WTC11 (cell line): ENCODE measurements around the gene KRT8. TPM values are rescaled to one million over a fixed set of nuclear protein-coding genes. Genes with fewer than 3 reads are reported as not detected.

Experiments used
- ATAC-seq: fragments of 200-7000 bp; cut with Tn5 transposase; 2 replicates; pipeline ENCODE4 v1.10.0; 2021; ENCODE audit warnings: mild to moderate bottlenecking, moderate library complexity
- CTCF ChIA-PET: fragments of 300-600 bp; sonication (Branson Sonifier 250); formaldehyde crosslinking; loops from one replicate; lab custom pipeline; 2021; ENCODE audit warnings: antibody characterized with exemption; lab: Charles Lee
- POLR2A ChIA-PET: fragments of 350-600 bp; sonication (Branson Sonifier 250); formaldehyde crosslinking; loops from one replicate; lab custom pipeline; 2021; ENCODE audit warnings: antibody characterized with exemption; lab: Charles Lee
- DNase-seq: peaks from one replicate; pipeline ENCODE4 v3.0.0; 2021; ENCODE audit warnings: low spot score
- H3K27ac Mint-ChIP-seq: 2 replicates; pipeline ENCODE4 v1.8.0; 2021; ENCODE audit warnings: mixed read lengths
- H3K27me3 Mint-ChIP-seq: 2 replicates; pipeline ENCODE4 v1.8.0; 2021; ENCODE audit warnings: low read depth, mild to moderate bottlenecking, moderate library complexity, mixed read lengths
- H3K36me3 Mint-ChIP-seq: 2 replicates; pipeline ENCODE4 v1.8.0; 2021; ENCODE audit warnings: mixed read lengths
- H3K4me1 Mint-ChIP-seq: 2 replicates; pipeline ENCODE4 v1.8.0; 2022; ENCODE audit warnings: mixed read lengths
- H3K4me3 Mint-ChIP-seq: 2 replicates; pipeline ENCODE4 v1.8.0; 2021; ENCODE audit warnings: mild to moderate bottlenecking, moderate library complexity, mixed read lengths
- H3K9me3 Mint-ChIP-seq: 2 replicates; pipeline ENCODE4 v1.8.0; 2021; ENCODE audit warnings: mixed read lengths
- ATF1 ChIP-seq: sonication (generic); formaldehyde crosslinking; IDR thresholded peaks from 2 replicates; pipeline ENCODE4 v1.8.1; 2023; ENCODE audit warnings: mild to moderate bottlenecking, moderate library complexity, missing genetic modification reagents
- EMX1 ChIP-seq: fragments of 250-450 bp; sonication (Bioruptor Pico); IDR thresholded peaks from 2 replicates; pipeline ENCODE4 v1.8.0; 2021; ENCODE audit warnings: mild to moderate bottlenecking
- FOXK1 ChIP-seq: sonication (generic); formaldehyde crosslinking; IDR thresholded peaks from 2 replicates; pipeline ENCODE4 v1.8.0; 2022; ENCODE audit warnings: mild to moderate bottlenecking, moderate library complexity, missing genetic modification reagents
- GRHL2 ChIP-seq: fragments of 250-450 bp; sonication (Bioruptor Pico); IDR thresholded peaks from 2 replicates; pipeline ENCODE4 v1.8.0; 2022; ENCODE audit warnings: mild to moderate bottlenecking, moderate library complexity; ENCODE audit not compliant: insufficient replicate concordance, severe bottlenecking
- JUN ChIP-seq: sonication (generic); formaldehyde crosslinking; IDR thresholded peaks from 2 replicates; pipeline ENCODE4 v1.8.0; 2023; ENCODE audit warnings: mild to moderate bottlenecking, missing genetic modification reagents
- MXD4 ChIP-seq: fragments of 250-450 bp; sonication (Bioruptor Pico); IDR thresholded peaks from 2 replicates; pipeline ENCODE4 v1.8.0; 2021; ENCODE audit warnings: mild to moderate bottlenecking, moderate library complexity, borderline replicate concordance
- OVOL2 ChIP-seq: fragments of 250-450 bp; sonication (Bioruptor Pico); IDR thresholded peaks from 2 replicates; pipeline ENCODE4 v1.9.0; 2021; ENCODE audit warnings: mild to moderate bottlenecking, borderline replicate concordance
- SOX15 ChIP-seq: fragments of 250-450 bp; sonication (Bioruptor Pico); IDR thresholded peaks from 2 replicates; pipeline ENCODE4 v1.9.0; 2021; ENCODE audit warnings: mild to moderate bottlenecking
- TEAD1 ChIP-seq: sonication (generic); formaldehyde crosslinking; IDR thresholded peaks from 2 replicates; pipeline ENCODE4 v1.8.0; 2022; ENCODE audit warnings: mild to moderate bottlenecking, missing genetic modification reagents
- TEAD4 ChIP-seq: sonication (generic); formaldehyde crosslinking; IDR thresholded peaks from 2 replicates; pipeline ENCODE4 v1.8.0; 2022; ENCODE audit warnings: mild to moderate bottlenecking, missing genetic modification reagents
- ZBTB21 ChIP-seq: sonication (generic); formaldehyde crosslinking; IDR thresholded peaks from 2 replicates; pipeline ENCODE4 v1.8.1; 2023; ENCODE audit warnings: mild to moderate bottlenecking, missing genetic modification reagents, borderline replicate concordance
- ZNF121 ChIP-seq: sonication (generic); formaldehyde crosslinking; IDR thresholded peaks from 2 replicates; pipeline ENCODE4 v1.8.0; 2023; ENCODE audit warnings: missing genetic modification reagents
- total RNA-seq: library from RNA; stranded (reverse); gene quantifications from 3 replicates; pipeline ENCODE4 v1.2.3, GENCODE V29; 2021
- TF ChIP-seq, protein P1 (sequence below): fragments of 250-450 bp; sonication (Bioruptor Pico); conservative IDR thresholded peaks from 2 replicates; pipeline ENCODE4 v1.9.0; 2021; ENCODE audit warnings: mild to moderate bottlenecking
- TF ChIP-seq, protein P2 (sequence below): fragments of 250-450 bp; sonication (Bioruptor Pico); IDR thresholded peaks from 2 replicates; pipeline ENCODE4 v1.9.0; 2021; ENCODE audit warnings: mild to moderate bottlenecking, borderline replicate concordance
- TF ChIP-seq, protein P3 (sequence below): sonication (generic); formaldehyde crosslinking; IDR thresholded peaks from 2 replicates; pipeline ENCODE4 v1.8.0; 2022; ENCODE audit warnings: mild to moderate bottlenecking, missing genetic modification reagents
- TF ChIP-seq, protein P4 (sequence below): sonication (generic); formaldehyde crosslinking; IDR thresholded peaks from 2 replicates; pipeline ENCODE4 v1.8.1; 2023; ENCODE audit warnings: mild to moderate bottlenecking, missing genetic modification reagents

KRT8 gene
- total RNA-seq, 1 experiment from 2014 or later = 477 TPM

DNA sequence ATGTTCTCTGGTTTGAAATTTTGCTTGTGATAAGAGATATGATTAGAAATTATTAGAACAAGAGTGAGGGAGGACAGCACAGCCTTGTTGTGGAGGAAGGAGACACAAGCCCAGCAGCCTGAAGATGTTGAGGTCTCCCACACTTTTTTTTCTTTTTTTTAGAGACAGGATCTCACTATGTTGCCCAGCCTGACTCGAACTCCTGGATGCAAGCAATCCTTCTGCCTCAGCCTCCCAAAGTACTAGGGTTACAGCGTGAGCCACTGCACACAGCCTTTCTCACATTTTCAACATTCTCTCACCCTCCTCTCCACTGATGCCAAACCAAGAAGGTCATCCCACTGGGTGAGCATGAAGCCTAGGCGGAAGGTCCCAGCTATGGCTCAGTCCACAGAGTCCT, 4.9 kb upstream of the KRT8 start:
- Mint-ChIP-seq H3K4me3 (no peak overlapping the region), H3K27me3 (no peaks in the 10 kb centered on the region; the same call in 1 of the 2 replicates), H3K27ac (no peak overlapping the region), H3K36me3 (no peaks in the 10 kb centered on the region), H3K4me1 (peaks cover 62% of the 10 kb centered on the region), H3K9me3 (no peaks in the 10 kb centered on the region)
- TF ChIP-seq ZNF121 (CRISPR knock-in tag) (peak; percentile 98), ZBTB21 (CRISPR knock-in tag) (no peak)
- ATAC-seq = no peak
- POLR2A ChIA-PET = interaction anchor here (1.0 kb wide), 1 partner anchor 97 kb away, joined by 4 read pairs; no protein-coding TSS in a partner anchor
- CTCF ChIA-PET = interaction anchor here (0.7 to 2.5 kb wide), 11 partner anchors 9 to 71 kb away, joined by 3 to 18 read pairs (median 4); no protein-coding TSS in a partner anchor
- DNase-seq = no peak

DNA sequence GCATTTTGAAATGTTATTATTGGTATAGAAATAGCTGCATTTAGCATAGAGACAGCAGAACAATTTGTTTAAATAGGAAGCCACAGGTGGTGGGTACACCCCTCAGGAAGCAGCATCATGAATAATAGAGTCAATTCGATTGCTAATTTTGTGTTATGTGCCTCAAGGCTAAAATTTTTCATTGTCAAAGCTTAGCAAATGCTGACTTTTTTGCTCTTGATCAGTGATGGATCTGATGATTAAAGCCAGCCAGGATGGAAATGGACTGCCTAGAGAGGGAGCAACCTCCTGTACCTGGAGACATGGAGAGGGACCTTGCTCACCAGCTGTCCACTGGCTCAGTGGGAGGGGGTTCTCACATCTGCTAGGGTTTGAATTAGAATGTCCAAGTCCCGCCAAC, 4.5 kb upstream of the KRT8 start:
- Mint-ChIP-seq H3K27me3 (no peaks in the 10 kb centered on the region; the same call in 1 of the 2 replicates), H3K4me1 (peaks cover 60% of the 10 kb centered on the region), H3K27ac (no peak overlapping the region), H3K36me3 (no peaks in the 10 kb centered on the region), H3K4me3 (peak overlapping the region; percentile 23; the same call in 1 of the 2 replicates), H3K9me3 (no peaks in the 10 kb centered on the region)
- ATAC-seq (no peak), DNase-seq (no peak)
- ChIA-PET POLR2A (interaction anchor here (0.6 to 1.2 kb wide), 3 partner anchors 8 to 98 kb away, joined by 3 to 6 read pairs (median 4); no protein-coding TSS in a partner anchor), CTCF (interaction anchor here (0.8 to 2.5 kb wide), 9 partner anchors 10 to 71 kb away, joined by 3 to 18 read pairs (median 4); no protein-coding TSS in a partner anchor)
- TF ChIP-seq EMX1 (CRISPR knock-in tag) = no peak

DNA sequence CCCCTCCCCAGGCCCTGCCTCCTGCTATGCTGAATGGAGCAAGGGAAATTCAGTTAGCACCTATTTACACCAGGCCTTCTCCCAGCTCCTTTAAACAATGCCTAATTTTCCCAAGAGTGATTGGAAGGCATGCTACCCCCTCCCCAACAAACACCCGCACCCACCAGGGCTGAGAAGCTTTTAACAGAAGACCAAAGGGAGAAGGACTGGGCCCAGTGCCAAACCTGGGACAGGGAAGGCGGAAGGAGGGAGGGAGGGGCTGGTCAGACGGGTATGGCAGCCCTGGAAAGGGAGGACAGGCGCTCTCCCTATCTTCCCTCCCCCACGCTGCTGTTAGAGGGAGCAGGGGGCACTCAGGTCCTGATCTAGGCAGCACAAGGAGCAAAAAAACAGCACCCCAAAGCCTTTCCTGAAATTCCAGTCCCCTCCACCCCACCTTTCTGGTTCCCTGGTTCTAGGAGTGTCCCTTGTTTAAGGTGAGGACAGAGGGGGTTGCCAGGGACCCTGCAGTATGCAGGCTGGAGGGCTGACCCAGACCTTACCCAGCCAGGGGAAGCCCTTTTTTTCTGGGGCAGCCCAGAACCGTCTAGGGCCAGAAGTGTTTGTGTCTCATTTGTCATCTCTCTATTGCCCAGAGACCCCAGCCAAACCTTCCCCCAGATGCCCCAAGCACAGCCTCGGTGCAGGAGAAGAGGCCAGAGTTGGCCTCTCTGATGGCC, 2.4 kb upstream of the KRT8 start:
- ChIA-PET POLR2A (interaction anchor here (0.6 kb wide), 1 partner anchor 26 kb away, joined by 4 read pairs; no protein-coding TSS in a partner anchor), CTCF (interaction anchor here (1.1 to 6.2 kb wide), 4 partner anchors 17 to 74 kb away, joined by 3 to 75 read pairs (median 18); no protein-coding TSS in a partner anchor)
- ATAC-seq (peak; percentile 9), DNase-seq (peak; percentile 41)
- Mint-ChIP-seq H3K36me3 (peaks cover 6% of the 10 kb centered on the region; the same call in 1 of the 2 replicates), H3K27ac (peak overlapping the region; percentile 72), H3K9me3 (no peaks in the 10 kb centered on the region), H3K4me1 (peaks cover 64% of the 10 kb centered on the region), H3K27me3 (no peaks in the 10 kb centered on the region; the same call in 1 of the 2 replicates), H3K4me3 (peak overlapping the region; percentile 31; the same call in 1 of the 2 replicates)
- TF ChIP-seq TEAD1 (CRISPR knock-in tag) (0 out of 2 replicates have a peak, but pooled peaks have one; percentile 15), TEAD4 (no peak)
- TF ChIP-seq, all 79 proteins: peak for 1

DNA sequence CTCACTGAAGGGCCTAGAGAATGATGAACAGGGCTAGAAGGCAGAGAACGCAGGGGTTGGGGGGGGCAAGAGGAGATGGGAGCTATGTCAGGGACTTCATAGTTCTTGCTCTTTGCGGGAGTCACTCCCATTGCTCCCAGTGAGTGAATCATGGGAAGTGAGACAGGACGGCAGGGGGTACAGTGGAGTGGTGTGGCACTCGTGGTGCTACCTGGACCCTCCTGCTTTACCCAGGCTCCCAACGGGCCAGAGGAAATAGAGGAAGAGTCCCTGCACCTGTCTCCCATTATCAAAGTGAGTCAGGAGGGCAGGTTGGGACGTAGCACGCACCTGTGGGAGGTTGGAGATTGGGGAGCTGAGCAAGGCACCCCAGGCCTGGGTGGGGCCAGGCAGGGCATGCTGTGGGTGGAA, 1.3 kb upstream of the KRT8 start:
- ChIA-PET CTCF (interaction anchor here (1.2 to 6.2 kb wide), 8 partner anchors 11 to 75 kb away, joined by 3 to 75 read pairs (median 15); no protein-coding TSS in a partner anchor), POLR2A (interaction anchor here (0.5 to 4.6 kb wide), 2 partner anchors 18 to 44 kb away, joined by 3 to 44 read pairs; partner anchors contain the start of gene KRT18)
- no peak overlapping the region for H3K4me3 Mint-ChIP-seq
- no peaks in the 10 kb centered on the region; the same call in 1 of the 2 replicates for H3K27me3 Mint-ChIP-seq
- H3K27ac Mint-ChIP-seq = peak overlapping the region; percentile 75
- no peaks in the 10 kb centered on the region for H3K9me3 Mint-ChIP-seq
- peaks cover 16% of the 10 kb centered on the region for H3K36me3 Mint-ChIP-seq
- ATAC-seq = no peak
- H3K4me1 Mint-ChIP-seq = peaks cover 68% of the 10 kb centered on the region
- DNase-seq = no peak
- TF ChIP-seq, protein P1, sequence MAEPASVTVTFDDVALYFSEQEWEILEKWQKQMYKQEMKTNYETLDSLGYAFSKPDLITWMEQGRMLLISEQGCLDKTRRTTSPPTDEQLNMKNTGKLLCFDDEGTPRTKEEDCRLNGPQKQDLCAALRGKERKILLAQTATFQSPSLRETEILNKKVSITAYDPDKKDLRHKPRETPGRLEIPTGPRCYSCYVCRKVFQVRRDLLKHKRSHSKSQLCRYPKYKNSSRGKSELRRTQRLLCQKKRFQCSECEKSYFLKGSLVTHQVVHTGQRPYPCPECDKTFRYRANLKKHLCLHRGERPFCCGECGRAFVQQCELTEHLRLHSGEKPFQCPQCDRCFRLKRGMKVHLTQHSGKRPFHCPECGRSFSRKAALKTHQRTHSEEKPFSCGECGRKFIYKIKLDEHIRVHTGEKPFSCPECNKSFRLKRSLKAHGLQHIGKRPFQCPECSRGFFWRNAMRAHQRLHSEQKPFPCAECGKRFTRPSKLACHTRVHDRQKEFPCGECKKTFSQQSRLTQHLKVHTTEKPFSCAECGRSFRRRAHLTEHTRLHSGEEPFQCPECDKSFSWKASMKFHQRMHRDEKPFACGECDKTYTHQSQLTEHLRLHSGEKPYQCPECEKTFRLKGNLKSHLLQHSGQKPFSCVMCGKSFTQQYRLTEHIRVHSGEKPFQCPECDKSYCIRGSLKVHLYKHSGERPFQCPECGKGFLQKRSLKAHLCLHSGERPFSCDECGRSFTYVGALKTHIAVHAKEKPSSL (CRISPR knock-in tag) = no peak
- TF ChIP-seq ATF1 (CRISPR knock-in tag) = no peak
- TF ChIP-seq JUN (CRISPR knock-in tag) = no peak
- TF ChIP-seq, protein P2, sequence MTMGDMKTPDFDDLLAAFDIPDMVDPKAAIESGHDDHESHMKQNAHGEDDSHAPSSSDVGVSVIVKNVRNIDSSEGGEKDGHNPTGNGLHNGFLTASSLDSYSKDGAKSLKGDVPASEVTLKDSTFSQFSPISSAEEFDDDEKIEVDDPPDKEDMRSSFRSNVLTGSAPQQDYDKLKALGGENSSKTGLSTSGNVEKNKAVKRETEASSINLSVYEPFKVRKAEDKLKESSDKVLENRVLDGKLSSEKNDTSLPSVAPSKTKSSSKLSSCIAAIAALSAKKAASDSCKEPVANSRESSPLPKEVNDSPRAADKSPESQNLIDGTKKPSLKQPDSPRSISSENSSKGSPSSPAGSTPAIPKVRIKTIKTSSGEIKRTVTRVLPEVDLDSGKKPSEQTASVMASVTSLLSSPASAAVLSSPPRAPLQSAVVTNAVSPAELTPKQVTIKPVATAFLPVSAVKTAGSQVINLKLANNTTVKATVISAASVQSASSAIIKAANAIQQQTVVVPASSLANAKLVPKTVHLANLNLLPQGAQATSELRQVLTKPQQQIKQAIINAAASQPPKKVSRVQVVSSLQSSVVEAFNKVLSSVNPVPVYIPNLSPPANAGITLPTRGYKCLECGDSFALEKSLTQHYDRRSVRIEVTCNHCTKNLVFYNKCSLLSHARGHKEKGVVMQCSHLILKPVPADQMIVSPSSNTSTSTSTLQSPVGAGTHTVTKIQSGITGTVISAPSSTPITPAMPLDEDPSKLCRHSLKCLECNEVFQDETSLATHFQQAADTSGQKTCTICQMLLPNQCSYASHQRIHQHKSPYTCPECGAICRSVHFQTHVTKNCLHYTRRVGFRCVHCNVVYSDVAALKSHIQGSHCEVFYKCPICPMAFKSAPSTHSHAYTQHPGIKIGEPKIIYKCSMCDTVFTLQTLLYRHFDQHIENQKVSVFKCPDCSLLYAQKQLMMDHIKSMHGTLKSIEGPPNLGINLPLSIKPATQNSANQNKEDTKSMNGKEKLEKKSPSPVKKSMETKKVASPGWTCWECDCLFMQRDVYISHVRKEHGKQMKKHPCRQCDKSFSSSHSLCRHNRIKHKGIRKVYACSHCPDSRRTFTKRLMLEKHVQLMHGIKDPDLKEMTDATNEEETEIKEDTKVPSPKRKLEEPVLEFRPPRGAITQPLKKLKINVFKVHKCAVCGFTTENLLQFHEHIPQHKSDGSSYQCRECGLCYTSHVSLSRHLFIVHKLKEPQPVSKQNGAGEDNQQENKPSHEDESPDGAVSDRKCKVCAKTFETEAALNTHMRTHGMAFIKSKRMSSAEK (CRISPR knock-in tag) = no peak
- no peak for TF ChIP-seq TEAD4
- no peak for TF ChIP-seq TEAD1 (CRISPR knock-in tag)
- TF ChIP-seq, protein P3, sequence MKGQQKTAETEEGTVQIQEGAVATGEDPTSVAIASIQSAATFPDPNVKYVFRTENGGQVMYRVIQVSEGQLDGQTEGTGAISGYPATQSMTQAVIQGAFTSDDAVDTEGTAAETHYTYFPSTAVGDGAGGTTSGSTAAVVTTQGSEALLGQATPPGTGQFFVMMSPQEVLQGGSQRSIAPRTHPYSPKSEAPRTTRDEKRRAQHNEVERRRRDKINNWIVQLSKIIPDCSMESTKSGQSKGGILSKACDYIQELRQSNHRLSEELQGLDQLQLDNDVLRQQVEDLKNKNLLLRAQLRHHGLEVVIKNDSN (CRISPR knock-in tag) = no peak
- TF ChIP-seq OVOL2 = no peak
- TF ChIP-seq GRHL2 (CRISPR knock-in tag) = no peak
- TF ChIP-seq FOXK1 (CRISPR knock-in tag) = no peak
- no peak for TF ChIP-seq SOX15
- TF ChIP-seq, protein P4, sequence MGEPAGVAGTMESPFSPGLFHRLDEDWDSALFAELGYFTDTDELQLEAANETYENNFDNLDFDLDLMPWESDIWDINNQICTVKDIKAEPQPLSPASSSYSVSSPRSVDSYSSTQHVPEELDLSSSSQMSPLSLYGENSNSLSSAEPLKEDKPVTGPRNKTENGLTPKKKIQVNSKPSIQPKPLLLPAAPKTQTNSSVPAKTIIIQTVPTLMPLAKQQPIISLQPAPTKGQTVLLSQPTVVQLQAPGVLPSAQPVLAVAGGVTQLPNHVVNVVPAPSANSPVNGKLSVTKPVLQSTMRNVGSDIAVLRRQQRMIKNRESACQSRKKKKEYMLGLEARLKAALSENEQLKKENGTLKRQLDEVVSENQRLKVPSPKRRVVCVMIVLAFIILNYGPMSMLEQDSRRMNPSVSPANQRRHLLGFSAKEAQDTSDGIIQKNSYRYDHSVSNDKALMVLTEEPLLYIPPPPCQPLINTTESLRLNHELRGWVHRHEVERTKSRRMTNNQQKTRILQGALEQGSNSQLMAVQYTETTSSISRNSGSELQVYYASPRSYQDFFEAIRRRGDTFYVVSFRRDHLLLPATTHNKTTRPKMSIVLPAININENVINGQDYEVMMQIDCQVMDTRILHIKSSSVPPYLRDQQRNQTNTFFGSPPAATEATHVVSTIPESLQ (CRISPR knock-in tag) = no peak
- no peak for TF ChIP-seq ZBTB21 (CRISPR knock-in tag)
- TF ChIP-seq MXD4 (CRISPR knock-in tag) = no peak
